ENCODE data around the gene ATP1A2.

Gene ATP1A2

GRCh38 chr1:160077486-160077885, 38.1 kb upstream of the ATP1A2 start:
- no peak overlapping the region for H3K27ac ChIP-seq

GRCh38 chr1:160078512-160079195, 36.9 kb upstream of the ATP1A2 start:
- Histone ChIP-seq H3K9ac (no peak overlapping the region), H3K4me3 (ENCODE audit: low read depth, low read length) (no peak overlapping the region), H3K79me2 (no peaks in the 10 kb centered on the region), H3K36me3 (ENCODE audit: control insufficient read depth, insufficient read depth, low read length) (no peaks in the 10 kb centered on the region), H3K9me3 (ENCODE audit: control insufficient read depth, low read length) (no peaks in the 10 kb centered on the region), H2AFZ (no peak overlapping the region), H3K27me3 (ENCODE audit: control insufficient read depth, insufficient read depth, low read length) (no peaks in the 10 kb centered on the region), H3K4me2 (ENCODE audit: low read length) (no peak overlapping the region), H3K27ac (no peak overlapping the region), H3K4me1 (no peaks in the 10 kb centered on the region)
- TF ChIP-seq CTCF (IDR thresholded peaks at IDR 0.05): peak; percentile 61

More at GRCh38 chr1:160077486-160077885, 38.1 kb upstream of the ATP1A2 start:
- Histone ChIP-seq H3K4me3 (ENCODE audit: low read depth, low read length) (no peak overlapping the region), H3K4me2 (ENCODE audit: low read length) (no peak overlapping the region), H3K27me3 (ENCODE audit: control insufficient read depth, insufficient read depth, low read length) (no peaks in the 10 kb centered on the region), H3K9me3 (ENCODE audit: control insufficient read depth, low read length) (no peaks in the 10 kb centered on the region), H3K36me3 (ENCODE audit: control insufficient read depth, insufficient read depth, low read length) (no peaks in the 10 kb centered on the region), H3K9ac (no peak overlapping the region), H3K79me2 (no peaks in the 10 kb centered on the region), H3K4me1 (no peaks in the 10 kb centered on the region), H2AFZ (no peak overlapping the region)
- no peak for TF ChIP-seq CTCF (IDR thresholded peaks at IDR 0.05)

- Histone ChIP-seq H2AFZ (no peak overlapping the region), H3K79me2 (no peaks in the 10 kb centered on the region), H3K9me3 (ENCODE audit: control insufficient read depth, low read length) (no peaks in the 10 kb centered on the region), H3K4me3 (ENCODE audit: low read depth, low read length) (no peak overlapping the region), H3K27ac (no peak overlapping the region), H3K4me2 (ENCODE audit: low read length) (no peak overlapping the region), H3K27me3 (ENCODE audit: control insufficient read depth, insufficient read depth, low read length) (no peaks in the 10 kb centered on the region), H3K9ac (no peak overlapping the region), H3K36me3 (ENCODE audit: control insufficient read depth, insufficient read depth, low read length) (no peaks in the 10 kb centered on the region), H3K4me1 (no peaks in the 10 kb centered on the region)
- TF ChIP-seq CTCF (IDR thresholded peaks at IDR 0.05): no peak
Observed at GRCh38 chr1:160079448-160079847, 36.1 kb upstream of the ATP1A2 start.

- no peak overlapping the region for H3K9ac ChIP-seq
- no peak overlapping the region for H3K27ac ChIP-seq
- H3K36me3 ChIP-seq (ENCODE audit: control insufficient read depth, insufficient read depth, low read length): no peaks in the 10 kb centered on the region
- H2AFZ ChIP-seq: no peak overlapping the region
- no peaks in the 10 kb centered on the region for H3K79me2 ChIP-seq
- no peaks in the 10 kb centered on the region for H3K4me1 ChIP-seq
- H3K4me2 ChIP-seq (ENCODE audit: low read length): no peak overlapping the region
- TF ChIP-seq CTCF (IDR thresholded peaks at IDR 0.05): no peak
- H3K9me3 ChIP-seq (ENCODE audit: control insufficient read depth, low read length): no peaks in the 10 kb centered on the region
- no peaks in the 10 kb centered on the region for H3K27me3 ChIP-seq (ENCODE audit: control insufficient read depth, insufficient read depth, low read length)
- H3K4me3 ChIP-seq (ENCODE audit: low read depth, low read length): no peak overlapping the region
Observed at GRCh38 chr1:160080381-160081100, 35.0 kb upstream of the ATP1A2 start.
